H9 (cell line): ENCODE results near the gene GNAS. TPM values are rescaled to one million over a fixed set of nuclear protein-coding genes. Genes with fewer than 3 reads are reported as not detected.

ENCODE experiments used
- DNase-seq: peaks from one replicate; pipeline ENCODE4 v3.0.0-alpha.2; 2017
- H2AFZ ChIP-seq: one replicate; pipeline ENCODE4 v1.6.1; 2013; ENCODE audit warnings: mild to moderate bottlenecking, low read length, control low read depth, moderate library complexity
- H2AK5ac ChIP-seq: 2 replicates; pipeline ENCODE4 v1.6.1; 2013; ENCODE audit warnings: low read length, control low read depth, mixed read lengths; ENCODE audit not compliant: insufficient read length
- H2BK120ac ChIP-seq: one replicate; pipeline ENCODE4 v1.6.1; 2013; ENCODE audit warnings: low read depth, mild to moderate bottlenecking, low read length, control low read depth, inconsistent platforms; ENCODE audit not compliant: poor library complexity, severe bottlenecking
- H2BK12ac ChIP-seq: 2 replicates; pipeline ENCODE4 v1.6.1; 2013; ENCODE audit warnings: low read length, control low read depth, mixed read lengths, low read depth; ENCODE audit not compliant: insufficient read length
- H2BK15ac ChIP-seq: 2 replicates; pipeline ENCODE4 v1.6.1; 2013; ENCODE audit warnings: low read depth, low read length, control low read depth
- H2BK20ac ChIP-seq: one replicate; pipeline ENCODE4 v1.6.1; 2013; ENCODE audit warnings: low read depth, mild to moderate bottlenecking, low read length, control low read depth, inconsistent platforms; ENCODE audit not compliant: poor library complexity, severe bottlenecking
- H2BK5ac ChIP-seq: 2 replicates; pipeline ENCODE4 v1.6.1; 2013; ENCODE audit warnings: low read length, control low read depth, mixed read lengths; ENCODE audit not compliant: insufficient read length
- H3K14ac ChIP-seq: 2 replicates; pipeline ENCODE4 v1.6.1; 2013; ENCODE audit warnings: low read length, control low read depth; ENCODE audit not compliant: insufficient read depth
- H3K18ac ChIP-seq: 2 replicates; pipeline ENCODE4 v1.6.1; 2013; ENCODE audit warnings: low read depth, mild to moderate bottlenecking, mixed read lengths, low read length, control low read depth; ENCODE audit not compliant: insufficient read length
- H3K23ac ChIP-seq: 2 replicates; pipeline ENCODE4 v1.6.1; 2013; ENCODE audit warnings: low read length, control low read depth, mixed read lengths, low read depth; ENCODE audit not compliant: insufficient read length
- H3K23me2 ChIP-seq: 2 replicates; pipeline ENCODE4 v1.6.1; 2013; ENCODE audit warnings: low read depth, mild to moderate bottlenecking, mixed read lengths, low read length, control low read depth; ENCODE audit not compliant: insufficient read length, poor library complexity, severe bottlenecking
- H3K27ac ChIP-seq: 2 replicates; pipeline ENCODE4 v1.5.1; 2013; ENCODE audit warnings: low read length, control low read depth, mixed read lengths, low read depth; ENCODE audit not compliant: insufficient read length
- H3K27me3 ChIP-seq: 2 replicates; pipeline ENCODE4 v1.6.1; 2013; ENCODE audit warnings: low read length, control low read depth, inconsistent platforms; ENCODE audit not compliant: insufficient read depth
- H3K4ac ChIP-seq: 2 replicates; pipeline ENCODE4 v1.6.1; 2013; ENCODE audit warnings: low read depth, mild to moderate bottlenecking, control low read depth, inconsistent platforms, low read length, moderate library complexity
- H3K4me1 ChIP-seq: 2 replicates; pipeline ENCODE4 v1.6.1; 2013; ENCODE audit warnings: low read length, control low read depth, inconsistent platforms; ENCODE audit not compliant: insufficient read depth
- H3K4me2 ChIP-seq: 2 replicates; pipeline ENCODE4 v1.6.1; 2013; ENCODE audit warnings: low read length, control low read depth, mixed read lengths; ENCODE audit not compliant: insufficient read length, insufficient read depth
- H3K56ac ChIP-seq: 2 replicates; pipeline ENCODE4 v1.6.1; 2013; ENCODE audit warnings: low read depth, mild to moderate bottlenecking, mixed read lengths, low read length, control low read depth; ENCODE audit not compliant: insufficient read length
- H3K79me1 ChIP-seq: 2 replicates; pipeline ENCODE4 v1.6.1; 2013; ENCODE audit warnings: low read depth, mild to moderate bottlenecking, moderate library complexity, low read length, control low read depth, inconsistent platforms; ENCODE audit not compliant: insufficient read depth, poor library complexity, severe bottlenecking
- H3K79me2 ChIP-seq: 2 replicates; pipeline ENCODE4 v1.6.1; 2013; ENCODE audit warnings: low read length, control low read depth, inconsistent platforms; ENCODE audit not compliant: insufficient read depth
- H3K9ac ChIP-seq: 2 replicates; pipeline ENCODE4 v1.6.1; 2013; ENCODE audit warnings: low read length, control low read depth, mixed read lengths; ENCODE audit not compliant: insufficient read length; ENCODE audit errors: extremely low read depth
- H3K9me3 ChIP-seq: one replicate; pipeline ENCODE4 v1.6.1; 2013; ENCODE audit warnings: low read depth, low read length, inconsistent platforms; ENCODE audit not compliant: control insufficient read depth
- H3T11ph ChIP-seq: one replicate; pipeline ENCODE4 v1.6.1; 2013; ENCODE audit warnings: mild to moderate bottlenecking, low read length, control low read depth, inconsistent platforms
- H4K20me1 ChIP-seq: one replicate; pipeline ENCODE4 v1.6.1; 2013; ENCODE audit not compliant: control insufficient read depth, insufficient read length, insufficient read depth
- H4K5ac ChIP-seq: 2 replicates; pipeline ENCODE4 v1.6.1; 2013; ENCODE audit warnings: low read depth, mild to moderate bottlenecking, mixed read lengths, low read length, control low read depth; ENCODE audit not compliant: insufficient read length
- H4K8ac ChIP-seq: replicated peaks from 2 replicates; pipeline ENCODE4 v1.6.1; 2013; ENCODE audit warnings: low read length, control low read depth, mixed read lengths, low read depth; ENCODE audit not compliant: insufficient read length
- H4K91ac ChIP-seq: 2 replicates; pipeline ENCODE4 v1.6.1; 2013; ENCODE audit warnings: low read depth, mild to moderate bottlenecking, moderate library complexity, mixed read lengths, low read length, control low read depth; ENCODE audit not compliant: insufficient read length
- H3K27ac Mint-ChIP-seq, 3 experiments: 2 replicates in 2 of 3; 3 replicates in 1 of 3; pipeline ENCODE4 v1.8.0; 2020 to 2021; ENCODE audit warnings: mixed read lengths in 3 of 3, mild to moderate bottlenecking in 1 of 3, moderate library complexity in 1 of 3
- H3K27me3 Mint-ChIP-seq: 2 replicates; pipeline ENCODE4 v1.8.0; 2021; ENCODE audit warnings: low read depth, mild to moderate bottlenecking, moderate library complexity, mixed read lengths
- H3K36me3 Mint-ChIP-seq, 3 experiments: 2 replicates in 2 of 3; 3 replicates in 1 of 3; pipeline ENCODE4 v1.8.0; 2020 to 2021; ENCODE audit warnings: low read depth in 3 of 3, mixed read lengths in 3 of 3; ENCODE audit not compliant: insufficient read depth in 1 of 3
- H3K4me1 Mint-ChIP-seq, 2 experiments: 2 replicates each; pipeline ENCODE4 v1.8.0; 2020; ENCODE audit warnings: mixed read lengths in 2 of 2
- H3K4me3 Mint-ChIP-seq, 2 experiments: 2 replicates in 1 of 2; 3 replicates in 1 of 2; pipeline ENCODE4 v1.8.0; 2020 to 2021; ENCODE audit warnings: mild to moderate bottlenecking in 2 of 2, mixed read lengths in 2 of 2, moderate library complexity in 1 of 2
- H3K9me3 Mint-ChIP-seq, 2 experiments: 2 replicates in 1 of 2; 3 replicates in 1 of 2; pipeline ENCODE4 v1.8.0; 2020; ENCODE audit warnings: mild to moderate bottlenecking in 2 of 2, mixed read lengths in 2 of 2, moderate library complexity in 1 of 2
- CTCF ChIP-seq: fragments of 200-600 bp; sonication (generic); conservative IDR thresholded peaks from 3 replicates; pipeline ENCODE4 v1.8.0; 2021; ENCODE audit warnings: antibody characterized with exemption, mild to moderate bottlenecking
- WGBS: extraction: QIAGEN DNeasy Blood & Tissue Kit; methylation state at CpG from one replicate; pipeline ENCODE4 v1.1.7; 2013; ENCODE audit warnings: missing lambda C conversion rate, low lambda C conversion rate, mixed read lengths; ENCODE audit not compliant: insufficient read length; ENCODE audit errors: extremely low coverage; 5-methylcytosine and 5-hydroxymethylcytosine counted together
- total RNA-seq: library from RNA; stranded (reverse); gene quantifications from 2 replicates; pipeline ENCODE4 v1.2.1, GENCODE V29; 2021

GNAS gene
- total RNA-seq, 1 experiment from 2014 or later, result 920 TPM

- DNase-seq, result no peak
- peaks cover 65 to 68% of the 10 kb centered on the region in 2 experiments for H3K4me1 Mint-ChIP-seq
- no peak overlapping the region for H2BK5ac ChIP-seq
- peak overlapping the region; percentile 18 for H3K4me2 ChIP-seq
- H4K5ac ChIP-seq, result no peak overlapping the region
- H3K36me3 Mint-ChIP-seq, result peaks cover 28 to 78% (median 51%) of the 10 kb centered on the region in 3 experiments; a peak in 6 of 7 replicates
- H3K27me3 ChIP-seq, result no peaks in the 10 kb centered on the region
- H3K4ac ChIP-seq, result no peak overlapping the region
- no peak overlapping the region for H4K91ac ChIP-seq
- H3K27ac ChIP-seq, result no peak overlapping the region
- no CpG with 5 or more reads among the region's 7 CpGs for WGBS
- no peak overlapping the region for H3K18ac ChIP-seq
- H3K27me3 Mint-ChIP-seq, result no peaks in the 10 kb centered on the region
- H3K23ac ChIP-seq, result no peak overlapping the region
- H3K79me1 ChIP-seq, result no peaks in the 10 kb centered on the region
- peak overlapping the region in 2 of 3 experiments; percentile 3 to 74; a peak in 3 of 7 replicates for H3K27ac Mint-ChIP-seq
- H3K9me3 Mint-ChIP-seq, result no peaks in the 10 kb centered on the region
- H3T11ph ChIP-seq, result no peak overlapping the region
- H2BK15ac ChIP-seq, result no peak overlapping the region
- no peaks in the 10 kb centered on the region for H3K9me3 ChIP-seq
- no peak overlapping the region for H3K14ac ChIP-seq
- TF ChIP-seq CTCF, result no peak
- H3K4me3 Mint-ChIP-seq, result peak overlapping the region in 1 of 2 experiments; percentile 1; a peak in 2 of 5 replicates
- H2AK5ac ChIP-seq, result no peak overlapping the region
- H3K4me1 ChIP-seq, result peaks cover 13% of the 10 kb centered on the region
- peaks cover 28% of the 10 kb centered on the region; the same call in 1 of the 2 replicates for H3K79me2 ChIP-seq
- H2BK12ac ChIP-seq, result no peak overlapping the region
- H3K56ac ChIP-seq, result no peak overlapping the region
- H2BK120ac ChIP-seq, result no peak overlapping the region
- no peaks in the 10 kb centered on the region for H3K23me2 ChIP-seq
- no peak overlapping the region for H3K9ac ChIP-seq
- no peak overlapping the region for H4K8ac ChIP-seq
- peaks cover 2% of the 10 kb centered on the region for H4K20me1 ChIP-seq
- no peak overlapping the region for H2BK20ac ChIP-seq
- no peak overlapping the region for H2AFZ ChIP-seq
Measured at GRCh38 chr20:58900397-58900796, 47.9 kb downstream of the GNAS start.
